HG03139 (cell line): ENCODE results near the gene PIGK.

ENCODE experiments used
- ATAC-seq: cut with Tn5 transposase; IDR thresholded peaks from one replicate; pipeline ENCODE4 v1.9.1; 2021; ENCODE audit not compliant: unreplicated experiment

Gene PIGK

GRCh38 chr1:77040826-77041225, 178.4 kb downstream of the PIGK start:
- no peak for ATAC-seq

GRCh38 chr1:77039739-77040138, 179.5 kb downstream of the PIGK start:
- ATAC-seq: no peak

- no peak for ATAC-seq
Observed at GRCh38 chr1:77039111-77039510, 180.1 kb downstream of the PIGK start.
